Measurements from ENCODE around the gene FSD2.
"Not testable (repeated sequence)": the region's sequence is repeated elsewhere in the genome, so short reads cannot be mapped to it uniquely, and the experiment has no call there.

FSD2 gene

GRCh38 chr15:82830427-82831173 lies 24.7 kb upstream of the FSD2 start:
- DNase-seq (ENCODE audit: low spot score): no peak

DNA sequence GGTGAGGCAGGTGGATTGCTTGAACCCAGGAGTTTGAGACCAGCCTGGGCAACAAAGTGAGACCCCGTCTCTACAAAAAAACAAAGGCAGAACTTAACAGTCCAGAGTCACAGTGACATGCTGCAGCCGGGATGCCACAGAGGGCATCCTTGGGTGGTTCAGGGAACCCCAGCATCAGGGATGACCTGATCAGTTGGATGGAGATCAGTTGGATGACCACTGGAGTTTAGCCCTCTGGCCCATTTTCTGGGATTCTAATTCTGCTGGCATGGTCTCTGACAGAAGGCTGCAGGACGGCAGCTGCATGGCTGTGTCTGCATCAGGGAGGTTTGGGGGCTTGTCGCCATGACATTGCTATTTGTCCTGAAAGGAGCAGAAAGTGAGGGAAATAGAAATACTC lies 23.4 kb upstream of the FSD2 start:
- no peak for DNase-seq (ENCODE audit: low spot score)

DNA sequence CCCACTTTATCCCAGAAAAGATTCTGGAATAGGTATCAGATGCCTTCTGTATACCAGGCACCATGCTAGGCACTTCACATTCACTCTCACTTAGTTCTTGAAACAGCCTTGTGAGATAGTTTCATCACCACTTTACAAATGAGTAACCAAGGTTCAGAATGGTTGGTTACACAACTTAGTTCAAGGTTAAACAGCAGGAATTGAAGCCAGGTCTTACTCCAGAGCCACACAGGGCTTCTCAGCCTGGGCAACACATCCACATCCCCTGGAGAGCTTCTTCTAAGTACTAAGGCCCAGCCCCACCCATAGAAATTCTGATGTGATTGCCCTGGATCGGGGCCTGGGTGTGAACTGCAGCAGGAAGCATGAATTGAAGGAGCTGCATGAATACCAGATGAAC lies 22.2 kb upstream of the FSD2 start:
- no peak for DNase-seq (ENCODE audit: low spot score)

- DNase-seq (ENCODE audit: low spot score): no peak
Measured at GRCh38 chr15:82823049-82823448, 17.2 kb upstream of the FSD2 start.

DNA sequence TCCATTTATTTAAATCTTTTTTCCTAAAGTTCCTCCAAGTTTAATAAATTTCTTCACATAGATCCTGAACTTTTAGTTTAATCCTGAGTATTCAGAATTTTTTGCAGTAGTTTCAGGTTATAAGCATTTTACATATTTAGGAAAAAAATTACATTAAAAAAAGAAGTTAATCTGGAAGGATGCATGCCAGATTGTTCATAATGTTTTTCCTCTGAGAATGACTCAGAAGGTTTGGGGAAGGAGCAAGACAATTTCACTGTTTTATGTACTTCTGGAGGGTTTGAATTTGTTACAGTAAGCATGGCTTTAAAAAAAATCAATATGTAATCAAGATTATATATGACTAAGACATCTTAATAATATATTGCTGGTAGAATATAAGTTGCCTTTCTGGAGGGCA lies 16.0 kb upstream of the FSD2 start:
- not testable (repeated sequence) for DNase-seq (ENCODE audit: low spot score)

- not testable (repeated sequence) for DNase-seq (ENCODE audit: low spot score)
Measured at GRCh38 chr15:82821396-82821795, 15.5 kb upstream of the FSD2 start.

GRCh38 chr15:82820128-82820527 lies 14.3 kb upstream of the FSD2 start:
- DNase-seq (ENCODE audit: low spot score): no peak

GRCh38 chr15:82812994-82813393 lies 7.1 kb upstream of the FSD2 start:
- no peak for DNase-seq (ENCODE audit: low spot score)

DNA sequence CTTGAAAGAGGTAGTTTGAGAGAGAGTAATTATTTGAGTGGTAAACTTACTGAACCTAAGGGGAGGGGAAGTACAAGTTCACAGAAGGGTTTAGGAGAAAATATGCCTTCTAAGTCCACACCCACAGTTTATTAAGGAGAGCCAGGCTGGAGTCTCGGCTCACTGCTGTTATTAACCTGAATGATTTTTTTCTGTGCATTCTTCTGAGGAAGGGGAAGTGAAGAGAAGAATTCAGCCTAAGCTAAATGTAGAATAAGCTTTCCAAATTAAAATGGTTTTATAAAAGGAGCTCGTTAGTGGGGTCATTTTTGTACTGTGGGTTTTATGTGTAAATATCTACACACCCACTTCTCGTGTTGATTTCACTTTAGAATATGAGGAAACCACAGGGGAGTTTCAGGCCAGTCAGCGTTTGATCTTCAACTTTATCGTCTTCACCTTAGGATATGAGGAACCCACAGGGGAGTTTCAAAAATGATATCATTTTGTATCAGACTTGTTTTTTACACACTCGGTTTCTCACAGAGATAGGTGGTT lies 5.1 kb upstream of the FSD2 start:
- DNase-seq (ENCODE audit: low spot score): no peak

DNA sequence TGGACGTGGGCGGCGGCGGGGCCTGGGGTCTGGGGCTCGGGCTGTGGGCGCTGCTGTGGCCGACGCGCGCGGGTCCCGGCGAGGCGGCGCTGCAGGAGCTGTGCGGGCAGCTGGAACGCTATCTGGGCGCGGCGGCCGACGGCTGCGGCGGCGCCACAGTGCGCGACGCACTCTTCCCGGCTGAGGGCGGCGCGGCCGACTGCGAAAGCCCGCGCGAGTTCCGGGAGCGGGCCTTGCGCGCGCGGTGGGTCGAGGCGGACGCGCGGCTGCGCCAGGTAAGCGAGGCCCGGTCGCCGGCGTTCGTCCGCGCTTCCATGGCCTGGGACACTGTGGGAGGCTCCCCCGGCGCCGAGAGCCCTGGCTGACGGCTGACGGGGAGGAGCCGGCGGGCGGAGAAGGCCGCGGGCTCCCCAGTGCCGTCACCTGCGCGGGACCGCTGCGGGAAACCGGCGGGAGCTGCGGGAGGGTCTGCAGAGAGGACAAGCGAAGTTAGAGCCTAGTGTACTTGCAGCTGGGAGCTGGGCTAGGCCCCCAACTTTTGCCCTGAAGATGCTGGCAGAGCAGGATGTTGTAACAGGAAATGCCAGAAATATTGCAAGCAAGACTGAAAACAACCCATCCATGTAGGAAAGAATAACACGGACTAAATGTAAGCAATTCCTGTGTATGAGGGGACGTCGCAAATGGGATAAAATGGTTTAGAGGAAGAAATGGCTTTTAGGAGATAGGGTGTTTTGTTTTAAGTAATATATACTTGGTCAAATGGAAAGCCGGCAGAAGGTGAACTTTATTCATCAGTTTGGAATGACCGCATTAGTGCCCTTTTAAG lies 4.4 kb upstream of the FSD2 start:
- peak; percentile 32 for DNase-seq (ENCODE audit: low spot score)

DNA sequence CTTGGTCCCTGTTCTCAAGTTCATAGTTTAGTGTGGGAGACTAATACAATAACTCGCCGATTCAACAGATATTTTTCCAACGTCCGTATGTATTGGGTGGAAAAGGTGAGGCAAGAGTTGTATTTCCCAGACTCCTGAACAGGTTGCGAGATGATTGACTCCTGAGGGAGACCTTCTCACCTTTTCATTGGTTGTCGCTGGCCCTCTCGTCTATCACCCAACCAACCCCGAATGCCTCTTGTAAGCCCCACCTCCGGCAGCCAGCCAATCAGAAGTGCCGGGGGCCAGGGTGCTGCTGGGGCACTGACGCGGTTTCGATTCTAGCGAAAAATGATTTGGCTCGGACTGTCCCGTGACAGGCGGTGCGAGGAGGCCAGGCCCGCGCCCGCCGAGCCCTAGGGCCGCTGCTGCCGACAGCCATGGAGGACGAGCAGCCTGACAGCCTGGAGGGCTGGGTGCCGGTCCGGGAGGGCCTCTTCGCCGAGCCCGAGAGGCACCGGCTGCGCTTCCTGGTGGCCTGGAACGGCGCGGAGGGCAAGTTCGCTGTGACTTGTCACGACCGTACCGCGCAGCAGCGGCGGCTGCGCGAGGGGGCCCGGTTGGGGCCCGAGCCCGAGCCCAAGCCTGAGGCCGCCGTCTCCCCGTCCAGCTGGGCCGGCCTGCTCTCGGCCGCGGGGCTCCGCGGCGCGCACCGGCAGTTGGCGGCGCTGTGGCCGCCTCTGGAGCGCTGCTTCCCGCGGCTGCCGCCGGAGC lies 3.6 kb upstream of the FSD2 start, which contains the start of gene WHAMM:
Gene WHAMM, plus strand, starts transcription at position 321 of the 753 bp plus-strand sequence. Its CDS starts 99 bp downstream, at position 420.
- peak; percentile 97 for DNase-seq (ENCODE audit: low spot score)

GRCh38 chr15:82808634-82809041 lies 2.8 kb upstream of the FSD2 start:
- DNase-seq (ENCODE audit: low spot score): peak; percentile 22

DNA sequence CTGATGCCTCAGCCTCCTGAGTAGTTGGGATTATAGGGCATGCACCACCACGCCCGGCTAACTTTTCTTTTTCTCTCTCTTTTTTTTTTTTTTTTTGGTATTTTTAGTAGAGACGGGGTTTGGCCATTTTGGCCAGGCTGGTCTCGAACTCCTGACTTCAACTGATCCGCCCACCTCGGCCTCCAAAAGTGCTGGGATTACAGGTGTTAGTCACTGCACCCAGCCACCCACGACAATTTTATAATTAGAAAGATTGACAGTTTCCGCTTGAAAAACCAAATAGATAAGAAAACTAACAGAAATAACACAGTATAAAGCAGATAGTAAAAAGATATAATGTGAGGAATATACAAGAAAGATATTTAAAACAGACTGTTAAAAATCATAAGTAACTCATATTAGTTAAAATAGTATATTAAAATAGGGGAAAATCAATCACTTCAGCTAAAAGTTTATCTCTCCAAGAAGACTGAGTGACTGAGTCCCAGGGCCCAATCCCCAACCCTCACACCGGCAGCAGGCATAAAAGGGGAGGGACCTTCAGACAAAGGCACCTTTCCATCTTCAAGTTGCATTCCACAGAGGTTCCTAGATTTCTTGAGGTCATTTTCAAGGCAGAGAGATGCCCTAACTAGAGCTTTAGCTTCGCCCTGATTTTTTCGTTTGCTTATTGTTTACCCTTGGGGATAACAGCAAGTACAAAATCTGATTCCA lies 2.2 kb upstream of the FSD2 start:
- no peak for DNase-seq (ENCODE audit: low spot score)

DNA sequence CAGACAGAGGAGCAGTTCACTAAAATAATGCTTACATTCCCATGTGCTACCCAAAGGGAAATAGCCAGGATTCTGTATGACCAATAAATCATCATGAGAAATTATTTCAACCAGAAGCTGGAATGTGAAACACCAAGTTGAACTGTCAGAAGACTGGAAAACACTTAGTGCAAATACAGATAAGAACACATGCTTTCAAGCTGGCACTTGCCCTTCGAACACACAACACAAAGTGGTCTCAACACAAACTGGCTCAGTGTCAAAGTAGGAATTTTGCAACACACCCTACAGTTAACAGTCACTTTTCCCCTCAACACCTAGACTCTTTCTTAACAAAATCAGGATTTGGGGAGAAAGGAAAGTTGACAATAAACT lies 1.3 kb downstream of the FSD2 start:
- DNase-seq (ENCODE audit: low spot score): no peak

- no peak for DNase-seq (ENCODE audit: low spot score)
Measured at GRCh38 chr15:82803793-82804574, 1.9 kb downstream of the FSD2 start.

GRCh38 chr15:82802497-82802896 lies 3.4 kb downstream of the FSD2 start:
- no peak for DNase-seq (ENCODE audit: low spot score)

DNA sequence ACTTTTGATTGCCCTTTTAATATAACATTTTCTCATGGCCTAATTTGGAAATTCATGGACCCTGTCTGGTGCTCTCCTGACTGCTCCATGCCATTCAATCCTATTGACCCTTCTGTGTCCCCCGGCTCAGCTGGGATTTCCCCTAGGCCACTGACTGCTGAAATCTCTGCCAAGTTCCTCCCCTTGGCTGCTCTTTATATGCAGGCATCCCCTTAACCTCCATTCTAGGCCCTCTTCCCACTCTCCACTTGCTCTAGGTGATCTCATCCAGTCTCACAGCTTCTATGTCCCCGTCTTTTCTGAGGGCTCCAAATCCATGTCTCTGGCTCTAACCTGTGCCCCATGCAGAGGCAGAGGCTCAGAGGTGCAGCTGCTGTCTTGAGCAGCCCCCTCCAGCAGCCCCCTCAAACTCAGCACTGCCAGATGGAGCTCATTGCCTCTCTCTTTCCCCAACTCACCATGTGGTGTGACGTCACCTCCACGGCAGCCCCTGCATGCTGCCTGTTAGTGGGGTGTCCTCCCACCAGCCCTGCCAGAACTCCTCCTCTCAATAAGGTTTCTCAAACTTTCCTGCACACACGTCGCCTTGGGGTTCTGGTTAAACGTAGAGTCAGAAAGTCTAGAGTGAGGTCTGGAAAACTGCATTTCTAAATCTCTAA lies 6.6 kb downstream of the FSD2 start:
- DNase-seq (ENCODE audit: low spot score): no peak

GRCh38 chr15:82798531-82799166 lies 7.2 kb downstream of the FSD2 start:
- no peak for DNase-seq (ENCODE audit: low spot score)

- DNase-seq (ENCODE audit: low spot score): no peak
Measured at GRCh38 chr15:82798104-82798503, 7.8 kb downstream of the FSD2 start.

Measured in SK-N-DZ (cell line).